K562 (cell line): Measurements from ENCODE around the gene LHPP. TPM values are rescaled to one million over a fixed set of nuclear protein-coding genes. Genes with fewer than 3 reads are reported as not detected.

Source experiments
- ATF7 ChIP-seq: fragments of 450-650 bp; IDR thresholded peaks from 2 replicates; pipeline ENCODE4 v1.7.1; 2014; ENCODE audit warnings: mild to moderate bottlenecking, moderate library complexity
- CBX1 ChIP-seq: sonication (generic); IDR thresholded peaks from 2 replicates; pipeline ENCODE4 v1.6.1; 2016; ENCODE audit warnings: antibody characterized with exemption, low read depth, mild to moderate bottlenecking
- CXXC5 ChIP-seq: fragments of 250-450 bp; sonication (Bioruptor Pico); IDR thresholded peaks from 2 replicates; pipeline ENCODE4 v1.8.0; 2022; ENCODE audit warnings: inconsistent platforms, mild to moderate bottlenecking, moderate library complexity
- KDM1A ChIP-seq, 2 experiments: fragments of 450-650 bp; IDR thresholded peaks; 2 replicates each; pipeline ENCODE4 v1.6.1; 2016; ENCODE audit warnings: mild to moderate bottlenecking in 2 of 2
- MTA2 ChIP-seq: fragments of 450-650 bp; IDR thresholded peaks from 2 replicates; pipeline ENCODE4 v1.6.1; 2016; ENCODE audit warnings: low read depth
- NBN ChIP-seq: fragments of 450-650 bp; IDR thresholded peaks from 2 replicates; pipeline ENCODE4 v1.6.1; 2016; ENCODE audit warnings: low read depth, mild to moderate bottlenecking
- POLR2AphosphoS2 ChIP-seq: IDR thresholded peaks from 2 replicates; pipeline ENCODE4 v1.6.1; 2012; ENCODE audit warnings: low read length, improper control_type of control experiment
- SMARCA5 ChIP-seq: fragments of 450-650 bp; IDR thresholded peaks from 2 replicates; pipeline ENCODE4 v1.6.1; 2016
- ZBTB49 ChIP-seq: sonication (generic); formaldehyde crosslinking; IDR thresholded peaks from 2 replicates; pipeline ENCODE4 v1.8.0; 2022; ENCODE audit warnings: missing genetic modification reagents, mild to moderate bottlenecking, borderline replicate concordance
- ZBTB9 ChIP-seq: fragments of 450-650 bp; formaldehyde crosslinking; IDR thresholded peaks from 2 replicates; pipeline ENCODE4 v1.4.0; 2020; ENCODE audit warnings: mild to moderate bottlenecking, moderate library complexity
- ZNF347 ChIP-seq: fragments of 450-650 bp; formaldehyde crosslinking; IDR thresholded peaks from 2 replicates; pipeline ENCODE4 v1.4.0; 2020; ENCODE audit warnings: low read depth, mild to moderate bottlenecking, moderate library complexity
- ZNF695 ChIP-seq: fragments of 450-650 bp; formaldehyde crosslinking; IDR thresholded peaks from 2 replicates; pipeline ENCODE4 v1.4.0; 2020; ENCODE audit warnings: mild to moderate bottlenecking, moderate library complexity
- polyA plus RNA-seq, 8 experiments: library from polyadenylated mRNA; depleted of rRNA in 4 of 8; stranded (reverse) in 5 of 8; unstranded in 3 of 8; fragments of >200 nt; fragmentation: Nextera tagmentation in 2 of 8; fragmentation: Illumina TruSeq in 1 of 8; extraction: Ambion mirVana in 2 of 8; extraction: Trizol in 1 of 8; gene quantifications; 2 replicates each; pipeline versions ENCODE4 v1.2.1 to v1.2.3, GENCODE V29; 2011 to 2014; ENCODE audit warnings: inconsistent platforms in 1 of 8, missing spikeins in 1 of 8
- total RNA-seq, 7 experiments: library from RNA; depleted of rRNA in 6 of 7; stranded (reverse); fragments of >200 nt in 6 of 7; fragmentation: Illumina TruSeq in 2 of 7; extraction: Trizol in 2 of 7; gene quantifications; 2 replicates each; pipeline versions ENCODE4 v1.2.1 to v1.2.3, GENCODE V29; 2011 to 2021; ENCODE audit warnings: low replicate concordance in 1 of 7
- TF ChIP-seq, protein P1 (sequence below): sonication (generic); formaldehyde crosslinking; IDR thresholded peaks from 2 replicates; pipeline ENCODE4 v1.8.1; 2022; ENCODE audit warnings: missing genetic modification reagents
- TF ChIP-seq, protein P2 (sequence below): IDR thresholded peaks from 2 replicates; pipeline ENCODE4 v1.6.1; 2011; ENCODE audit not compliant: insufficient read length; ENCODE audit errors: extremely low read depth
- TF ChIP-seq, protein P3 (sequence below): fragments of 450-650 bp; formaldehyde crosslinking; IDR thresholded peaks from 2 replicates; pipeline ENCODE4 v1.4.0; 2020; ENCODE audit warnings: mild to moderate bottlenecking, moderate library complexity
- TF ChIP-seq, protein P4 (sequence below): fragments of 200-800 bp; sonication (Bioruptor generic); IDR thresholded peaks from 2 replicates; pipeline ENCODE4 v1.6.1; 2017; ENCODE audit warnings: missing genetic modification characterization, missing compliant biosample characterization
- TF ChIP-seq, protein P5 (sequence below), 2 experiments: fragments of 200-800 bp in 1 of 2; sonication (Bioruptor generic) in 1 of 2; sonication (generic) in 1 of 2; formaldehyde crosslinking in 1 of 2; IDR thresholded peaks in 1 of 2; conservative IDR thresholded peaks in 1 of 2; 2 replicates each; pipeline versions ENCODE4 v1.5.0 to v1.6.1; 2016 to 2020; ENCODE audit warnings: missing compliant biosample characterization in 1 of 2, missing genetic modification characterization in 1 of 2, missing genetic modification reagents in 1 of 2

The LHPP gene
- total and polyA plus RNA-seq, 9 of the 15 experiments (the other 6 are each of a cell fraction or from before 2014, with no cell fraction given) = 0.34 to 7.4 (median 3.0) TPM

GRCh38 chr10:124418726-124419501, 42.7 kb upstream of the LHPP start, which contains the start of gene OAT (continued):
- TF ChIP-seq ZBTB9 = no peak
- no peak for TF ChIP-seq NBN
- TF ChIP-seq, protein P1, sequence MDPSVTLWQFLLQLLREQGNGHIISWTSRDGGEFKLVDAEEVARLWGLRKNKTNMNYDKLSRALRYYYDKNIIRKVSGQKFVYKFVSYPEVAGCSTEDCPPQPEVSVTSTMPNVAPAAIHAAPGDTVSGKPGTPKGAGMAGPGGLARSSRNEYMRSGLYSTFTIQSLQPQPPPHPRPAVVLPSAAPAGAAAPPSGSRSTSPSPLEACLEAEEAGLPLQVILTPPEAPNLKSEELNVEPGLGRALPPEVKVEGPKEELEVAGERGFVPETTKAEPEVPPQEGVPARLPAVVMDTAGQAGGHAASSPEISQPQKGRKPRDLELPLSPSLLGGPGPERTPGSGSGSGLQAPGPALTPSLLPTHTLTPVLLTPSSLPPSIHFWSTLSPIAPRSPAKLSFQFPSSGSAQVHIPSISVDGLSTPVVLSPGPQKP = no peak
- peak; percentile 67 for TF ChIP-seq ATF7
- TF ChIP-seq, protein P2, sequence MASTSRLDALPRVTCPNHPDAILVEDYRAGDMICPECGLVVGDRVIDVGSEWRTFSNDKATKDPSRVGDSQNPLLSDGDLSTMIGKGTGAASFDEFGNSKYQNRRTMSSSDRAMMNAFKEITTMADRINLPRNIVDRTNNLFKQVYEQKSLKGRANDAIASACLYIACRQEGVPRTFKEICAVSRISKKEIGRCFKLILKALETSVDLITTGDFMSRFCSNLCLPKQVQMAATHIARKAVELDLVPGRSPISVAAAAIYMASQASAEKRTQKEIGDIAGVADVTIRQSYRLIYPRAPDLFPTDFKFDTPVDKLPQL = no peak
- no peak for TF ChIP-seq SMARCA5
- TF ChIP-seq, protein P3, sequence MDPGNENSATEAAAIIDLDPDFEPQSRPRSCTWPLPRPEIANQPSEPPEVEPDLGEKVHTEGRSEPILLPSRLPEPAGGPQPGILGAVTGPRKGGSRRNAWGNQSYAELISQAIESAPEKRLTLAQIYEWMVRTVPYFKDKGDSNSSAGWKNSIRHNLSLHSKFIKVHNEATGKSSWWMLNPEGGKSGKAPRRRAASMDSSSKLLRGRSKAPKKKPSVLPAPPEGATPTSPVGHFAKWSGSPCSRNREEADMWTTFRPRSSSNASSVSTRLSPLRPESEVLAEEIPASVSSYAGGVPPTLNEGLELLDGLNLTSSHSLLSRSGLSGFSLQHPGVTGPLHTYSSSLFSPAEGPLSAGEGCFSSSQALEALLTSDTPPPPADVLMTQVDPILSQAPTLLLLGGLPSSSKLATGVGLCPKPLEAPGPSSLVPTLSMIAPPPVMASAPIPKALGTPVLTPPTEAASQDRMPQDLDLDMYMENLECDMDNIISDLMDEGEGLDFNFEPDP (CRISPR knock-in tag) = no peak
- TF ChIP-seq MTA2 = no peak
- TF ChIP-seq ZNF347 = no peak
- peak; percentile 17; the same call in 1 of the 2 replicates for TF ChIP-seq CBX1
- TF ChIP-seq, protein P4, sequence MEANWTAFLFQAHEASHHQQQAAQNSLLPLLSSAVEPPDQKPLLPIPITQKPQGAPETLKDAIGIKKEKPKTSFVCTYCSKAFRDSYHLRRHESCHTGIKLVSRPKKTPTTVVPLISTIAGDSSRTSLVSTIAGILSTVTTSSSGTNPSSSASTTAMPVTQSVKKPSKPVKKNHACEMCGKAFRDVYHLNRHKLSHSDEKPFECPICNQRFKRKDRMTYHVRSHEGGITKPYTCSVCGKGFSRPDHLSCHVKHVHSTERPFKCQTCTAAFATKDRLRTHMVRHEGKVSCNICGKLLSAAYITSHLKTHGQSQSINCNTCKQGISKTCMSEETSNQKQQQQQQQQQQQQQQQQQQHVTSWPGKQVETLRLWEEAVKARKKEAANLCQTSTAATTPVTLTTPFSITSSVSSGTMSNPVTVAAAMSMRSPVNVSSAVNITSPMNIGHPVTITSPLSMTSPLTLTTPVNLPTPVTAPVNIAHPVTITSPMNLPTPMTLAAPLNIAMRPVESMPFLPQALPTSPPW (CRISPR knock-in tag) = 0 out of 2 replicates have a peak, but pooled peaks have one; percentile 19
- TF ChIP-seq KDM1A (IDR thresholded peaks at IDR 0.05) = no peak
- peak; percentile 75 for TF ChIP-seq CXXC5
- TF ChIP-seq POLR2AphosphoS2 = no peak; the same call in 1 of the 2 replicates
- TF ChIP-seq, protein P5, sequence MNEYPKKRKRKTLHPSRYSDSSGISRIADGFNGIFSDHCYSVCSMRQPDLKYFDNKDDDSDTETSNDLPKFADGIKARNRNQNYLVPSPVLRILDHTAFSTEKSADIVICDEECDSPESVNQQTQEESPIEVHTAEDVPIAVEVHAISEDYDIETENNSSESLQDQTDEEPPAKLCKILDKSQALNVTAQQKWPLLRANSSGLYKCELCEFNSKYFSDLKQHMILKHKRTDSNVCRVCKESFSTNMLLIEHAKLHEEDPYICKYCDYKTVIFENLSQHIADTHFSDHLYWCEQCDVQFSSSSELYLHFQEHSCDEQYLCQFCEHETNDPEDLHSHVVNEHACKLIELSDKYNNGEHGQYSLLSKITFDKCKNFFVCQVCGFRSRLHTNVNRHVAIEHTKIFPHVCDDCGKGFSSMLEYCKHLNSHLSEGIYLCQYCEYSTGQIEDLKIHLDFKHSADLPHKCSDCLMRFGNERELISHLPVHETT (CRISPR knock-in tag; conservative IDR thresholded peaks at IDR 0.05 in 1 of 2, IDR thresholded peaks at IDR 0.05 in 1 of 2) = peak in 1 of 2 experiments; percentile 29; a peak in 1 of 4 replicates
- TF ChIP-seq ZBTB49 (CRISPR knock-in tag) = no peak
- TF ChIP-seq ZNF695 (CRISPR knock-in tag) = no peak
